Measurements from ENCODE around the gene PRKAR1B. TPM values are rescaled to one million over a fixed set of nuclear protein-coding genes. Genes with fewer than 3 reads are reported as not detected.

PRKAR1B gene
- 77.9 and 82.4 TPM in 2 replicates for total RNA-seq

- DNase-seq: no peak
Measured at GRCh38 chr7:727104-727805, at the start of gene PRKAR1B. TSS of gene PRKAR1B (minus strand) at chr7:727281. CDS start at chr7:711505, 15,776 bp downstream.

- DNase-seq: no peak
Measured at GRCh38 chr7:776381-776780, 49.3 kb upstream of the PRKAR1B start.

- DNase-seq: peak; percentile 76
Measured at GRCh38 chr7:774161-775109, 47.4 kb upstream of the PRKAR1B start.

GRCh38 chr7:773622-773915 lies 46.5 kb upstream of the PRKAR1B start:
- DNase-seq: no peak

- DNase-seq: no peak
Measured at GRCh38 chr7:772861-773621, 46.0 kb upstream of the PRKAR1B start.

- no peak for DNase-seq
Measured at GRCh38 chr7:772392-772791, 45.3 kb upstream of the PRKAR1B start.

- DNase-seq: no peak
Measured at GRCh38 chr7:772005-772294, 44.9 kb upstream of the PRKAR1B start.

GRCh38 chr7:771234-772004 lies 44.3 kb upstream of the PRKAR1B start:
- DNase-seq: peak; percentile 67

GRCh38 chr7:770741-771166 lies 43.7 kb upstream of the PRKAR1B start:
- DNase-seq: no peak

- DNase-seq: no peak
Measured at GRCh38 chr7:770336-770735, 43.3 kb upstream of the PRKAR1B start.

- DNase-seq: no peak
Measured at GRCh38 chr7:768881-769504, 41.9 kb upstream of the PRKAR1B start.

GRCh38 chr7:767941-768731 lies 41.1 kb upstream of the PRKAR1B start:
- peak; percentile 76 for DNase-seq

- peak; percentile 57 for DNase-seq
Measured at GRCh38 chr7:767580-767940, 40.5 kb upstream of the PRKAR1B start.

GRCh38 chr7:765383-765782 lies 38.3 kb upstream of the PRKAR1B start:
- no peak for DNase-seq

- DNase-seq: no peak
Measured at GRCh38 chr7:763762-764161, 36.7 kb upstream of the PRKAR1B start.

- DNase-seq: no peak
Measured at GRCh38 chr7:762885-763284, 35.8 kb upstream of the PRKAR1B start.

- DNase-seq: no peak
Measured at GRCh38 chr7:761631-762030, 34.5 kb upstream of the PRKAR1B start.

GRCh38 chr7:761101-761500 lies 34.0 kb upstream of the PRKAR1B start:
- DNase-seq: no peak

- DNase-seq: no peak
Measured at GRCh38 chr7:760006-760405, 32.9 kb upstream of the PRKAR1B start.

GRCh38 chr7:759569-759968 lies 32.5 kb upstream of the PRKAR1B start:
- no peak for DNase-seq

GRCh38 chr7:757741-758163 lies 30.7 kb upstream of the PRKAR1B start:
- no peak for DNase-seq

Measured in dermis blood vessel endothelial cell (primary cell).